HG03521 (cell line): ENCODE data around the gene CASKIN1.
"Not testable (repeated sequence)": the region's sequence is repeated elsewhere in the genome, so short reads cannot be mapped to it uniquely, and the experiment has no call there.

Experiments
- ATAC-seq: cut with Tn5 transposase; IDR thresholded peaks from one replicate; pipeline ENCODE4 v1.9.1; 2021; ENCODE audit warnings: mild to moderate bottlenecking, moderate library complexity; ENCODE audit not compliant: unreplicated experiment

The CASKIN1 gene

DNA sequence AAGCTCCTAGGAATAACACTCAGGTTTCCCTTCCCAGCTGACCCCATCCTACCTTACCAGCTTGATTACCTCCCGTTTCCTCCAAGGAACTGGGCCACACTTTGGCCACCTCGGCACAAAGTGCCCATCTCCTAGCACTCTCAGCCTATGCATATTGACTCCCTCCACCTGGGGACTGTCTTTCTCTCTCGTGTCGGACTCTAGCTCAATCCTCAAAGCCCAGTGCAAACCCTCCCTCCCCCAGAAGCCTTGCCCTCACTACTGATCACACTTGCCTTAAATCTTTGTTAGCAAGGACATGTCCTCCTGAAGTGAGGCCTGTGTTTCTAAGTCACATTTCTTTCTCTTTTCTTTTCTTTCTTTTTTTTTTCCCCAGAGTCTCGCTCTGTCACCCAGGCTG is 50.6 kb downstream of the CASKIN1 start:
- no peak for ATAC-seq

- ATAC-seq = no peak
These were observed 52.4 kb downstream of the CASKIN1 start for GRCh38 chr16:2143878-2144485.

DNA sequence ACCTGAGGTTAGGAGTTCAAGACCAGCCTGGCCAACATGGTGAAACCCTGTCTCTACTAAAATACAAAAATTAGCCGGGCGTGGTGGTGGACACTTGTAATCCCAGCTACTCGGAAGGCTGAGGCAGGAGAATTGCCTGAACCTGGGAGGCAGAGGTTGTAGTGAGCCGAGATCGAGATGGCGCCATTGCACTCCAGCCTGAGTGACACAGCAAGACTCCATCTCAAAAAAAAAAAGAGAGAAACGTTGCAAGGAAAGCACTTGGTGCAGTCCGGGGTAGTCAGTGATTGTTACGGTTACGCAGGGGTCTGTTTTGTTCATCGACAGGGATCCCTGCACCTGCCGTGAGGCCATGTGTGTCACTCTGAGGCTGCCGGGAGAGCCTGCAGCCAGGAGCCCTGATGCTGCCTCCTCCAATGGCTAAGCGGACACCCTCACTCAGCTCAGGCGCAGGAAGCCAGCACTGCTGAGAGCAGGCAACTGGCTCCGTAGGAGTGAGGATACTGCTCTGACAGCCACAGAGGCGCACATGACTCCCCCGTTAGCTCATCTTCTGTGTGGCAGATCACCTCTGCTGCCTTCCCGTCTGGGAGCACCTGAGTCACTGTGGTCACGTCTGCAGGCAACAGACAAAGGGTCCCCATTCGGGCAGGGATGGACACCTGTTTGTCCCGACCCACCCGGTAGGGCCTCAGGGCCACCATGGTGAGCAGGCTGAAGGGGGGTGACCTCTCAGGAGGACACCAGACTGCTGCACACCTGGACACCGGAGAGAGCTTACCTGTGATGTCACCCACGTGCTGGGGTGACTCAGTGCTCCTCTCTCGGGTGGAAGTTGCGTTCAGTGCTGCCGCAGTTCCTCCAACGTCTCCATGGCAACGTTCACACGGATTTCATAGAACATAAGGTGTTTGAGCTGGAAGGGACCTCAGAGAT is 53.2 kb downstream of the CASKIN1 start:
- no peak for ATAC-seq

DNA sequence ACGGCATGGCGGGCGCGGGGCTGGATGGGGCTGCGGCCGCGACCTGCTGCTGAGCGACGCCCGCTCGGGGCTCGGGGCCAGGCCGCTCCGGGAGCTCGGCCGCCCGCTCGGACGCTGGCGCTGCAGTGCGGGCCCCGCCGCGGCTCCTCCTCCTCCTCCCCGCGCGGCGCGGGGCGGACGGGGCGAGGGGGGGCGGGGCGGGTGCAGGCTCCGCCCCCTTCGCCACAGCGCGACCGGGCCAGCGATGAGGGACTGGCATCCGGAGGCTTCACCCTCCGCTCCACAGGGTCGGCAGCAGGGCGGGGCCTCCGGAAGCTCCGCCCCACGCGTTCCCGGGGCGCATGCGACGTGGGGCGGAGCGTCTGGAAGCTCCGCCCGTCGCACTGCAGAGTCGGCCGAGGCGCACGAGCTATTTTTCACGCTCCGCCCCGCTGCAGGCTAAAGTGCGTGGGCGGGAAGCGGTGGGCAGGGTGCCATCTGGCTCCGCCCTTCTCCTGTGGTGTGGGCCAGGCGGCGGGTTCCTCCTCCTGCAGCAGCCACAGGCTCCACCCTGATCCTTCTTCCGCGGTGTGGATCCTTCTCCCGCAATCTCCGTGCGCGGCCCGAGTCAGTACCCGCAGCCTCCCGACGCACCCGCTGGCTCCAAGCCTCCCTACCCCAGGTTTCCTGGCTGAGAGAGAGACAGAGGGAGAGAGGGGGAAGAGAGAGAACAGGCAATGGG is 60.5 kb downstream of the CASKIN1 start, which contains the start of gene PKD1:
Gene PKD1 (minus strand): TSS at position 129 of the 721 bp plus-strand sequence. CDS start 209 bp downstream, outside the sequence.
- ATAC-seq = peak; percentile 51

- ATAC-seq = not testable (repeated sequence)
These were observed 61.3 kb downstream of the CASKIN1 start for GRCh38 chr16:2135071-2135470.

- not testable (repeated sequence) for ATAC-seq
These were observed 62.6 kb downstream of the CASKIN1 start for GRCh38 chr16:2133797-2134196.

DNA sequence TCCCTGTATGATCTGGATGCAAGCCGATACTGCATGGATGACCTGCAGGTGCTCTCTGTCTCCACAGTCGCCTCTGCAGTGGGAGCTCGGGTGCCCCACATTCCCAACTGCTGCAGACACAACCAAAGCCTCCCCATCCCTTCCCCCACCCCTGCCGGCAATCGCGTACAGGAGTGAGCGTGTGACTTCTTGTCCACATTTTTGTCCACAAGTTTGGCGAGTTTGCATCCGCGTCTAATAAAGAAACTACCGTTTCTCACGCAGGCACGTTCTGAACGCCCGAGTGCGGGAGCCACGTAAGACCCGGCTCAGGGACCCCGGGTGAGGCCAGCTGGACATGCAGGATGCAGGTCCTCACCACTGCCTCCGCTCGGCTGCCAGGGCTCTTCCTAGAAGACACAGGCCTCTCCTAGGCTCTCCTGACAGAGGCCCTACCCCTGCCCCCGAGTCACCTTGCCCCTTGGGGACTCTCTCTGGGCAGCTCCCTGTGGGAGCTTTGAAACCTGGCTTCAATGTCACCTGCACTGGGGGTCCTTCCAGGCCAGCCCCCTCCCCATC is 66.4 kb downstream of the CASKIN1 start:
- ATAC-seq = not testable (repeated sequence)

GRCh38 chr16:2129251-2129650 is 67.2 kb downstream of the CASKIN1 start:
- not testable (repeated sequence) for ATAC-seq

DNA sequence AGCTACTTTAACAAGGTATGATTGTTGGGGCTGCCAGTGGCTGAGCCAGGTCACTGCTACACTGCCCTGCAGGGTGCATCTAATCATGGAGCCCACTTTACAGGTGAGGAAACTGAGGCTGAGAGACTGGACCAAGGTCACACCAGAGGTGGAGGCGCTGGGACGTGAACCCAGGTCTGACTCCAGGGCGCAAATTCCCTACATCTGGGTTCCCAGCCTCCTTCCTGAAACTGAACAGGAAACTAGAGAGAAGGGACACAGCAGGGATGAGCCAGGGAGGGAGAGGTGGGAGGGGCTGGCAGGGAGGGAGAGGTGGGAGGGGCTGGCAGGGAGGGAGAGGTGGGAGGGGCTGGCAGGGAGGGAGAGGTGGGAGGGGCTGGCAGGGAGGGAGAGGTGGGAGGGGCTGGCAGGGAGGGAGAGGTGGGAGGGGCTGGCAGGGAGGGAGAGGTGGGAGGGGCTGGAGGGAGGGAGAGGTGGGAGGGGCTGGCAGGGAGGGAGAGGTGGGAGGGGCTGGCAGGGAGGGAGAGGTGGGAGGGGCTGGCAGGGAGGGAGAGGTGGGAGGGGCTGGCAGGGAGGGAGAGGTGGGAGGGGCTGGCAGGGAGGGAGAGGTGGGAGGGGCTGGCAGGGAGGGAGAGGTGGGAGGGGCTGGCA is 68.7 kb downstream of the CASKIN1 start:
- not testable (repeated sequence) for ATAC-seq
